HUDEP-2 (cell line): ENCODE data around the gene SART3.
"Not testable (repeated sequence)": the region's sequence is repeated elsewhere in the genome, so short reads cannot be mapped to it uniquely, and the experiment has no call there.

Experiments used
- DNase-seq, 76 experiments: peaks; one replicate each; lab custom pipeline; 2025; ENCODE audit not compliant: unreplicated experiment in 76 of 76; lab: John Stamatoyannopoulos, UW

SART3 gene

GRCh38 chr12:108597559-108598471 is 36.8 kb upstream of the SART3 start, which contains the start of gene TMEM119:
TSS of gene TMEM119 (minus strand) at chr12:108598084. CDS start at chr12:108592383, 5,701 bp downstream.
- DNase-seq = no peak

- no peak for DNase-seq
Measured at GRCh38 chr12:108596854-108597558, 36.0 kb upstream of the SART3 start.

DNA sequence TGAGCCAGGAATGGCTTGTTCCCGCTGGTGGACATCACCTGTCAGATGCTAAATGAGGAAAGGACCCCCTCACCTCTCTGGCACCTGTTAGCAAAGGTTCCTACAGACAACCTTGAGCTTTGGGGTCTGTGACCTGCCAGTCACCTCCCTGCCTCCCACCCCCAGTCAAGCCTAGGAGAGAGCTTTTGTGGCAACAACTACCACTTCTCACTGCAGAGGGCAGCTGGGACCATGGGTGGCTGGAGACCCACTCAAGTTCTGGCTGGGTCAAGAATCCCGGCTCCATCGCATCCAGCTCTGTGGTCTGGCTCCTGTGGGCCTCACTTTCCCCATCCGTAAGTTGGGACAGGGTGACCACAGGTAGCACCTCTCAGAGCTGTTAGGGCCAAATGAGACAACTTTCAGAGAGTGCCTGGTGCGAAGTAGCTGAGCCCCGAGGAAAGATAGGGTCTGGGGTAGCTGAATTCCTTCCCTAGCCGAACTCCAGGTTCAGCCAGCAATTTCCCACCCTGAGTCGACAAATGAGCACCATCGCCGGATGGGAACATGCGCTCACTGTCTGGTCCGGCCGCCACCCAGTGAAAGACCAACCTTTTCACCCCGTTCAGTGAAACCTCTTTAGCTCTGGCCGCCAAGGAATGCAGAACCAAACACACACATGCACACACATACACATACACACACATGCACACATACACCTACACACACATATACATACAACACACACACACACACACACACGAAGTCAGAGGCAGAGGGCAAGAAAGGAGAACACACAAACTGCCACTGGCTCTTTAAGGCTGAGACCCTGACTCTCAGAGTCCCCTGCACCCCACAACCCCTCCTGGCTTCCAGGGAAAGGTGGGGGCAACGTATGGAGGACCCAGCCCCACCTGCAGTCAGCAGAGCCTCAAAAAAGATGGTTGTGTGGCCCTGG is 35.0 kb upstream of the SART3 start:
- no peak for DNase-seq

DNA sequence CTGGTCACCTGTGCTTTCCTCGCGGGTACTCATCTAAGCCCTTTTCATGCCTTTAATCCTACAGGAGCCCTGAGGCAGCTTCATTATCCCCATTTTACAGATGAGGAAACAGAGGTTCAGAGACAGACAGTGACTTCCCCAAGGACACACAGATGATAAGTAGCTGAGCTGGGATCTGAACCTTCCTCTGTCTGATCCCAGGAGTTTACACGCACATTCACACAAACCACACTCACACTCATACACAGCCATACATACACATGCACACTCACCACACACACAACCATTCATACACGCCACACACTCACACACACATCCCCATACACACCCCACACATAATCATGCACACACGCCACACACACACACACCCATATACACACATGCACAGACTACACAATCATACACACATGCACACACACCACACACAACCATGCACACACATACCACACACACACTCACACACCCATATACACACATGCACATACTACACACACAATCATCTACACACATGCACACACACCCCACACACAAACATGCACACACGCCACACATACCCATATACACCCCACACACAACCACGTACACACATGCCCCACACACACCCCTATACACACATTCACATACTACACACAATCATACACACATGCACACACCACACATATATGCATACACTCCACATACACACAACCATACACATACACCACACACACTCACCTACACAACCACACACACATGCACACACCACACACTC is 34.2 kb upstream of the SART3 start:
- DNase-seq = no peak

DNA sequence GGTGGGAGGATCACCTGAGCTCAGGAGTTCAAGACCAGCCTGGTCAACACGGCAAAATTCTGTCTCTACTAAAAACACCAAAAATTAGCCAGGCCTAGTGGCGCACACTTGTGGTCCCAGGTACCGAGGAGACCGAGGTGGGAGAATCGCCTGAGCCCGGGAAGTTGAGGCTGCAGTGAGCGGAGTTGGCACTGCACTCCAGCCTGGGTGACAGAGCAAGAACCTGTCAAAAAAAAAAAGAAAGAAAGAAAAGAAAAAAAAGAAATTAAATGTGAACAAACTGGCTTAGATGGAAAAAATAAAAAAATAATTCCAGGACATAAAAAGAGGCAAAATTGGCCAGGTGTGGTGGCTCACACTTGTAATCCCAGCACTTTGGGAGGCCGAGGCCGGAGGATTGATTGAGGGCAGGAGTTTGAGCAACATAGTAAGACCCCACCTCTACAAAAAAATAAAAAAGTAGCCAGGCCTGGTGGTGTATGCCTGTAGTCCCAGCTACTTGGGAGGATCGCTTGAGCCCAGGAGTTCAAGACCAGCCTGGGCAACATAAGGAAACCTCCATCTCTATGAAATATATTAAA is 33.4 kb upstream of the SART3 start:
- no peak for DNase-seq

DNA sequence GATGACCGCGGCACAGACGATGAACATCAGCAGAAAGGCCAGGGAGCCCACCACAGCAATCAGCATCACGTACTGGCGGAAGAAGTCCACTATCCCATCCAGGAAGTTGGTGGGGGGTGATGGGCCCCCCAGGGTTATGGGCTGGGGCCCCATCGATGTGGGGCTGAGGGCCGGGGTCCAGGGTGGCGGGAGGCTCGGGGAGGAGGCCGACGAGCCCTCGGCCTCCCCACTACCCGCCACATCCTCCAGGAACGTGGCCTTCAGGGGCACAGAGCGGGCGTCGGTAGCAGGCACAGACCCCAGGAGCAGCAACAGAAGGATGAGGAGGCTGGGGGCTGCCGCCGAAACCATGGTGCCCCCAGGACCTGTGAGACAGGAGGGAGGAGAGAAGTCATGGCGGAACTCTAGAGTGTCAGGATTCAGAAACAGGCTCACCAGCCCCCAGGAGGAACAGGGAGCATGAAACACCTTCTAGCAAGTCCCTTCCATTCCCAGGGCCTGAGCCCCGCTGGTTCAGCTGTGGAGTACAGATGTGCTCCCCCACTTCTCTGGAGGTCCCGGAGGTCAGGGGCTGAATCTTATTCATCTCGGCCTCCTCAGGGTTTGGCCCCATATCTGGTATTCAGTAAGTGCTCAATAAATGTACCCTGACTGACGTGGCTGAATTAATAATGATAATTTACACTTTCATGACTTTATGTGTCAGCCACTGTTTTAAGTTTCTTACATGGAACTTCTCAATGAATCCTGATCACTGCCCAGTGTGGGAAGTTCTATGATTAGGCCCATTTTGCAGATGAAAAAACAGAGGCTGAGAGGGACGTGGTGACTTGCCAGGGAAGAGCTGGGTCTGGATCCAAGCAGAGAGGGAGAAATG is 31.3 kb upstream of the SART3 start:
- DNase-seq = no peak

DNA sequence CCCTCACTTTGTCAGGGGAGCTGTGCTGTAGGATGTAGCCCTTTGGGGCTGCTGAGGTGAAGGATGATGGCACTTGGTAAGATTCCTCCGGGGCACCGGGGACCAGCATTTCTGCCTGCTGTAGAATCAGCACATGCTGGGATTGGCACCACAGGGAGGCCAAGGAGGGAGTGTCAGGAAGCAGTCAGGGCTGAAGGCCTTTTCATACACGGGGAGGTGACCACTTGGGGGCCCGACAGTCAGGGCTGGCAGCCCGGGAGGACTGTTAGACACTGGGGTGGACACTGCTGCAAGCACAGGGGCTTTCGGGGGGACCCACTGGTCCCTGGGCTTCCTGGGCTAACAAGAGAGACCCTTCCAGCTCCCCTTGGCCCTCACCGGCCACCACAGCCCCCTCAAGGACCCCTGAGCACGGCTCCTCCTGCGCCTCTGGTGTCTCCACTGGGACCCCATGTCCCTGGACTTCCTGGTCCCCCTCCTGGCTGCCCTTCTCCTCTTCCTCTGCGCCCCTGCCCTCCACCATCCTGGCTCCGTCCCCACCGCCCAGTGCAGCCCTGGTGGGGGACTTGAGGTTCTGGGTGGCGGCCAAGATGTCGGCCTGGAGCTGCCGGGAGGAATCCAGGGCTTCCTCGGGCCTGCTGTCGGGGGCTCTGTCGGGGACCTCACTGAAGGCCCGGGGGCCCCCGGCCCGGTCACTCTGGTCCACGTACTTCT is 30.5 kb upstream of the SART3 start:
- DNase-seq = no peak

GRCh38 chr12:108590463-108590862 is 29.5 kb upstream of the SART3 start:
- not testable (repeated sequence) for DNase-seq

GRCh38 chr12:108589840-108590229 is 28.9 kb upstream of the SART3 start:
- DNase-seq = no peak

DNA sequence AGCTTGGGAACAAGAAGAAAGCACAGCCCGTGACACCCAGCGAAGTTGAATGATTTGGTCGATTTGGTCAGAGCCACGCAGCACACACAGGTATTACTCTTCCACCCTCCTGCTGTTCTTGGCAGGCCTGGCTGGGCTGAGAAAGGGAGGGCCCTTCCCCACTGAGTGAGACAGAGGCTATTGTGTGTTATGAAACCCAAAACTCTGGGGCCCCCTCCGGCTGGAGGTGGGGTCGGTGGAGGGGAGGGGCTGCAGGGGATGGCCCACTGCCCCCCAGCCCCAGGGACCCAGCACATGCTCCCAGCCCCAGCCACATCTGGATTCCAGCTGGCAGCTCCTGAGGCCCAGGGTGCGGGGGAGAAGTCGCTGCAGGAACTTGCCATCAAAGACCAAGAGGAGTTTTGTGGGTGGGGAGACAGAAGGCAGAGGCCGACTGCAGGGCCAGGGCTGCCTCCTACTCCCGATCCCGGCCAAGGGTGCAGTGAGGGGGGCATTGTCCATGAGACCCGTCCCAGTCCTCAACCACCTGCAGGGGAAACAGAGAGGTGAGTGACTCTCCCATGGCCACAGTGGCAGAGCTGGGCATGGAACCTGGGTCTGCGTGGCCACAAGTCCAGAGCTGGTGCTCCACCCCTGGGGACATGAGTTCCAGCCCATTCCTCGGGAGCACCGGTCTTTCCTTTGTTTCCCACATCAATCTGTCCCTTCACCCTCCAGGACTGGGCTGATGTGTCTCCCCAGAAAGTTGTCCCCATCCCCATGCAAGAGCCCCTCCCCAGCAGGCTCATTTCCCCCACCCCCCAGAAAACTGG is 28.3 kb upstream of the SART3 start:
- no peak for DNase-seq

GRCh38 chr12:108587826-108588225 is 26.9 kb upstream of the SART3 start:
- DNase-seq = no peak

- DNase-seq = no peak
Measured at GRCh38 chr12:108586306-108586705, 25.3 kb upstream of the SART3 start.

DNA sequence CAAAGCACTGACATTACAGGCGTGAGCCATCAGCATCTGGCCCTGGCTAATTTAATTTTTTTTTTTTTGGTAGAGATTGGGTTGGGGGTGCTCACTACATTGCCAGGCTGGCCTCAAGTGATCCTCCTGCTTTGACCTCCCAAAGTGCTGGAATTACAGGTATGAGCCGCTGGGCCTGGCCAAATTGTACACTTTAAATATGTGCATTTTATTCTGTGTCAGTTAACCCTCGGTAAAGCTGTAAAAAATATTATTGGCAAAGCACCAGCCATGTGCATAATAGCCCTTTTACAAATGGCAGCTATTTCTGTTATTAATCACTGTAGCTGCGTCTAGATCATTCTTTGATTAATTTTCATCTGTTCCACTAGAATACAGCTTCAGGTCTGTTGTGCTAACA is 24.9 kb upstream of the SART3 start:
- no peak for DNase-seq

- DNase-seq = no peak
Measured at GRCh38 chr12:108584456-108585065, 23.6 kb upstream of the SART3 start.

GRCh38 chr12:108583991-108584390 is 23.0 kb upstream of the SART3 start:
- DNase-seq = no peak

GRCh38 chr12:108582978-108583770 is 22.2 kb upstream of the SART3 start:
- DNase-seq = no peak
